Measurements from ENCODE around the gene EGFL6. TPM values are rescaled to one million over a fixed set of nuclear protein-coding genes. Genes with fewer than 3 reads are reported as not detected.

Gene EGFL6
- total and polyA plus RNA-seq, 2 of the 13 experiments (the other 11 are each of a cell fraction or from before 2014, with no cell fraction given) = not detected

DNA sequence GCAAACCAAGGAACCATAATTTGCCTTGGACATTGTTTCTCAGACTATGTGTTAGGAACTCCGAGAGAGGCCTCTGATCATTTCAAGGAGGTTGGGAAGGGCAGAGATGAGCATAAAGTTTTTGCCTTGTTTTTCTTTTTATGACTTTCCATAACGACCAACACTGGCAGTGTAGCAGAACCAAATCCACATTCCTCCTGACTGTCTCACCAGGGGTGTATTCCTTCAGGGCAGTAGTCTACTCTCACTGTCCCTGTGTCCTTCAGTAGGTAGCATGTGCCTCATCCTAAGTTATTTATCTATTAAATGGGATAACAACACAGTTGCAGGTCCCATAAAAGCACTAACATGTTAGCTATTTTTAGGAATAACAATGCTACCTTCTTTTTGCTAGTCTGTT is 20.8 kb downstream of the EGFL6 start:
- Histone ChIP-seq H2AFZ (ENCODE audit: low read length) (no peak overlapping the region), H3K27ac (ENCODE audit: extremely low read length, insufficient read depth, low read length) (no peak overlapping the region), H3K4me2 (ENCODE audit: low read depth, low read length) (no peak overlapping the region), H3K4me1 (ENCODE audit: insufficient read depth, low read length) (no peaks in the 10 kb centered on the region), H3K36me3 (replicated peaks in 1 of 2; ENCODE audit: control insufficient read depth in 1 of 2, insufficient read depth in 2 of 2, low read length in 2 of 2) (no peaks in the 10 kb centered on the region), H3K4me3 (replicated peaks in 1 of 3; ENCODE audit: insufficient read depth in 1 of 3, low read depth in 2 of 3, low read length in 3 of 3) (no peak overlapping the region), H4K20me1 (ENCODE audit: insufficient read depth, low read length) (no peaks in the 10 kb centered on the region), H3K27me3 (ENCODE audit: control insufficient read depth in 1 of 2, insufficient read depth in 2 of 2, low read length in 2 of 2) (no peaks in the 10 kb centered on the region), H3K9me3 (ENCODE audit: low read length) (no peaks in the 10 kb centered on the region), H3K9ac (ENCODE audit: insufficient read depth, low read depth, low read length) (no peak overlapping the region), H3K79me2 (ENCODE audit: insufficient read depth, low read length) (no peaks in the 10 kb centered on the region)
- intact Hi-C loops (cut with micrococcal nuclease; ENCODE audit: unreplicated experiment) = no loop called here
- DNase-seq (ENCODE audit: low spot score) = no peak
- CTCF ChIA-PET (ENCODE audit: low intra/inter-chr PET ratio, low total read pairs) = no interaction called here
- no TSS peak for BruUV-seq (replicated peaks)
- in situ Hi-C loops (cut with HindIII; ENCODE audit: extremely low pct_ligation_motif_present, low pct_unique_long_range_greater_than_20kb) = no loop called here
- no peak for ATAC-seq
- no peak for FAIRE-seq
- POLR2A ChIA-PET = no interaction called here
- 17% methylated on average over 2 of the region's 2 CpGs for WGBS (ENCODE audit: low lambda C conversion rate)
- TF ChIP-seq ZNF670 (CRISPR knock-in tag; IDR thresholded peaks at IDR 0.05; ENCODE audit: borderline replicate concordance) (no peak), ARHGAP35 (CRISPR knock-in tag; IDR thresholded peaks at IDR 0.05; ENCODE audit: borderline replicate concordance) (no peak), RXRA (CRISPR knock-in tag; IDR thresholded peaks at IDR 0.05) (no peak), SIN3B (IDR thresholded peaks at IDR 0.05; ENCODE audit: low read length) (no peak), EP300 (IDR thresholded peaks at IDR 0.05; ENCODE audit: low read depth in 2 of 2, low read length in 2 of 2) (no peak), EP300 (CRISPR knock-in tag; IDR thresholded peaks at IDR 0.05; ENCODE audit: borderline replicate concordance) (no peak), ZNF260 (CRISPR knock-in tag; IDR thresholded peaks at IDR 0.05; ENCODE audit: borderline replicate concordance, low read depth) (no peak), GTF2F1 (IDR thresholded peaks at IDR 0.05; ENCODE audit: low read length) (no peak), ZSCAN25 (CRISPR knock-in tag; IDR thresholded peaks at IDR 0.05) (no peak), TARDBP (CRISPR knock-in tag; IDR thresholded peaks at IDR 0.05) (no peak), ZC3H13 (CRISPR knock-in tag; IDR thresholded peaks at IDR 0.05) (no peak), MAFK (conservative IDR thresholded peaks at IDR 0.05 in 1 of 2, IDR thresholded peaks at IDR 0.05 in 1 of 2; ENCODE audit: low read length in 2 of 2) (no peak), ZNF343 (CRISPR knock-in tag; IDR thresholded peaks at IDR 0.05) (no peak)
- TF ChIP-seq, protein P1, sequence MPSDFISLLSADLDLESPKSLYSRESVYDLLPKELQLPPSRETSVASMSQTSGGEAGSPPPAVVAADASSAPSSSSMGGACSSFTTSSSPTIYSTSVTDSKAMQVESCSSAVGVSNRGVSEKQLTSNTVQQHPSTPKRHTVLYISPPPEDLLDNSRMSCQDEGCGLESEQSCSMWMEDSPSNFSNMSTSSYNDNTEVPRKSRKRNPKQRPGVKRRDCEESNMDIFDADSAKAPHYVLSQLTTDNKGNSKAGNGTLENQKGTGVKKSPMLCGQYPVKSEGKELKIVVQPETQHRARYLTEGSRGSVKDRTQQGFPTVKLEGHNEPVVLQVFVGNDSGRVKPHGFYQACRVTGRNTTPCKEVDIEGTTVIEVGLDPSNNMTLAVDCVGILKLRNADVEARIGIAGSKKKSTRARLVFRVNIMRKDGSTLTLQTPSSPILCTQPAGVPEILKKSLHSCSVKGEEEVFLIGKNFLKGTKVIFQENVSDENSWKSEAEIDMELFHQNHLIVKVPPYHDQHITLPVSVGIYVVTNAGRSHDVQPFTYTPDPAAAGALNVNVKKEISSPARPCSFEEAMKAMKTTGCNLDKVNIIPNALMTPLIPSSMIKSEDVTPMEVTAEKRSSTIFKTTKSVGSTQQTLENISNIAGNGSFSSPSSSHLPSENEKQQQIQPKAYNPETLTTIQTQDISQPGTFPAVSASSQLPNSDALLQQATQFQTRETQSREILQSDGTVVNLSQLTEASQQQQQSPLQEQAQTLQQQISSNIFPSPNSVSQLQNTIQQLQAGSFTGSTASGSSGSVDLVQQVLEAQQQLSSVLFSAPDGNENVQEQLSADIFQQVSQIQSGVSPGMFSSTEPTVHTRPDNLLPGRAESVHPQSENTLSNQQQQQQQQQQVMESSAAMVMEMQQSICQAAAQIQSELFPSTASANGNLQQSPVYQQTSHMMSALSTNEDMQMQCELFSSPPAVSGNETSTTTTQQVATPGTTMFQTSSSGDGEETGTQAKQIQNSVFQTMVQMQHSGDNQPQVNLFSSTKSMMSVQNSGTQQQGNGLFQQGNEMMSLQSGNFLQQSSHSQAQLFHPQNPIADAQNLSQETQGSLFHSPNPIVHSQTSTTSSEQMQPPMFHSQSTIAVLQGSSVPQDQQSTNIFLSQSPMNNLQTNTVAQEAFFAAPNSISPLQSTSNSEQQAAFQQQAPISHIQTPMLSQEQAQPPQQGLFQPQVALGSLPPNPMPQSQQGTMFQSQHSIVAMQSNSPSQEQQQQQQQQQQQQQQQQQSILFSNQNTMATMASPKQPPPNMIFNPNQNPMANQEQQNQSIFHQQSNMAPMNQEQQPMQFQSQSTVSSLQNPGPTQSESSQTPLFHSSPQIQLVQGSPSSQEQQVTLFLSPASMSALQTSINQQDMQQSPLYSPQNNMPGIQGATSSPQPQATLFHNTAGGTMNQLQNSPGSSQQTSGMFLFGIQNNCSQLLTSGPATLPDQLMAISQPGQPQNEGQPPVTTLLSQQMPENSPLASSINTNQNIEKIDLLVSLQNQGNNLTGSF (CRISPR knock-in tag; IDR thresholded peaks at IDR 0.05) = no peak
- TF ChIP-seq, protein P2, sequence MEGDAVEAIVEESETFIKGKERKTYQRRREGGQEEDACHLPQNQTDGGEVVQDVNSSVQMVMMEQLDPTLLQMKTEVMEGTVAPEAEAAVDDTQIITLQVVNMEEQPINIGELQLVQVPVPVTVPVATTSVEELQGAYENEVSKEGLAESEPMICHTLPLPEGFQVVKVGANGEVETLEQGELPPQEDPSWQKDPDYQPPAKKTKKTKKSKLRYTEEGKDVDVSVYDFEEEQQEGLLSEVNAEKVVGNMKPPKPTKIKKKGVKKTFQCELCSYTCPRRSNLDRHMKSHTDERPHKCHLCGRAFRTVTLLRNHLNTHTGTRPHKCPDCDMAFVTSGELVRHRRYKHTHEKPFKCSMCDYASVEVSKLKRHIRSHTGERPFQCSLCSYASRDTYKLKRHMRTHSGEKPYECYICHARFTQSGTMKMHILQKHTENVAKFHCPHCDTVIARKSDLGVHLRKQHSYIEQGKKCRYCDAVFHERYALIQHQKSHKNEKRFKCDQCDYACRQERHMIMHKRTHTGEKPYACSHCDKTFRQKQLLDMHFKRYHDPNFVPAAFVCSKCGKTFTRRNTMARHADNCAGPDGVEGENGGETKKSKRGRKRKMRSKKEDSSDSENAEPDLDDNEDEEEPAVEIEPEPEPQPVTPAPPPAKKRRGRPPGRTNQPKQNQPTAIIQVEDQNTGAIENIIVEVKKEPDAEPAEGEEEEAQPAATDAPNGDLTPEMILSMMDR (CRISPR knock-in tag; IDR thresholded peaks at IDR 0.05) = no peak
- TF ChIP-seq, protein P3, sequence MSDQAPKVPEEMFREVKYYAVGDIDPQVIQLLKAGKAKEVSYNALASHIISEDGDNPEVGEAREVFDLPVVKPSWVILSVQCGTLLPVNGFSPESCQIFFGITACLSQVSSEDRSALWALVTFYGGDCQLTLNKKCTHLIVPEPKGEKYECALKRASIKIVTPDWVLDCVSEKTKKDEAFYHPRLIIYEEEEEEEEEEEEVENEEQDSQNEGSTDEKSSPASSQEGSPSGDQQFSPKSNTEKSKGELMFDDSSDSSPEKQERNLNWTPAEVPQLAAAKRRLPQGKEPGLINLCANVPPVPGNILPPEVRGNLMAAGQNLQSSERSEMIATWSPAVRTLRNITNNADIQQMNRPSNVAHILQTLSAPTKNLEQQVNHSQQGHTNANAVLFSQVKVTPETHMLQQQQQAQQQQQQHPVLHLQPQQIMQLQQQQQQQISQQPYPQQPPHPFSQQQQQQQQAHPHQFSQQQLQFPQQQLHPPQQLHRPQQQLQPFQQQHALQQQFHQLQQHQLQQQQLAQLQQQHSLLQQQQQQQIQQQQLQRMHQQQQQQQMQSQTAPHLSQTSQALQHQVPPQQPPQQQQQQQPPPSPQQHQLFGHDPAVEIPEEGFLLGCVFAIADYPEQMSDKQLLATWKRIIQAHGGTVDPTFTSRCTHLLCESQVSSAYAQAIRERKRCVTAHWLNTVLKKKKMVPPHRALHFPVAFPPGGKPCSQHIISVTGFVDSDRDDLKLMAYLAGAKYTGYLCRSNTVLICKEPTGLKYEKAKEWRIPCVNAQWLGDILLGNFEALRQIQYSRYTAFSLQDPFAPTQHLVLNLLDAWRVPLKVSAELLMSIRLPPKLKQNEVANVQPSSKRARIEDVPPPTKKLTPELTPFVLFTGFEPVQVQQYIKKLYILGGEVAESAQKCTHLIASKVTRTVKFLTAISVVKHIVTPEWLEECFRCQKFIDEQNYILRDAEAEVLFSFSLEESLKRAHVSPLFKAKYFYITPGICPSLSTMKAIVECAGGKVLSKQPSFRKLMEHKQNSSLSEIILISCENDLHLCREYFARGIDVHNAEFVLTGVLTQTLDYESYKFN (CRISPR knock-in tag; conservative IDR thresholded peaks at IDR 0.05) = no peak
